Erythroblast (primary cell): ENCODE data around the gene GPSM1.

Experiments used
- GATA1 ChIP-seq: IDR thresholded peaks from 2 replicates; pipeline ENCODE4 v1.6.1; 2011; ENCODE audit warnings: low read depth, mild to moderate bottlenecking, control low read depth, low read length, moderate library complexity
- POLR2A ChIP-seq: IDR thresholded peaks from 2 replicates; pipeline ENCODE4 v1.6.1; 2011; ENCODE audit warnings: mild to moderate bottlenecking, low read length

DNA sequence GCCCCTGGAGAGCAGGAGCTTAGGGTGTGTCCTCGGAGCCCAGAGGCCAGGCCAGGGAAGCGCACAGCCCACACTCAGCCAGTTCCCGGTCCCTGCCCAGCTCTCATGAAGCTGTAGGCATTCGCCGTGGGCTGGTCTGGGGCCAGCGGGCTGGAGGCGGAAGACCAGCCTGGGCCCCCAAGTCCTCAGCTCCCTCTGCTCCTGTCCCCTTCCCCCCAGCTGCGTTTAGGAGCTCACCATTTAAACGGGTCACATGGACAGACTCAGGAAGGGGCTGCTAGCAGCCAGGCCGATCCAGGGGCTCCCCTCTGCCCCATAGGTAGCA is 18.8 kb downstream of the GPSM1 start:
- TF ChIP-seq POLR2A (no peak), GATA1 (no peak)
